Mammary epithelial cell (primary cell): Measurements from ENCODE around the gene BLVRA.

Experiments
- EZH2 ChIP-seq: IDR thresholded peaks from 2 replicates; pipeline ENCODE4 v1.6.1; 2012; ENCODE audit warnings: low read length, inconsistent platforms, borderline replicate concordance
- TF ChIP-seq, protein P1 (sequence below), 2 donors: IDR thresholded peaks in 1 of 2; conservative IDR thresholded peaks in 1 of 2; 2 replicates each; pipeline ENCODE4 v1.5.1; 2011 to 2012; ENCODE audit warnings: inconsistent platforms in 2 of 2, low read length in 2 of 2, mild to moderate bottlenecking in 2 of 2, control low read depth in 1 of 2, low read depth in 1 of 2; ENCODE audit not compliant: insufficient read depth in 1 of 2; ENCODE audit errors: extremely low read depth in 1 of 2

DNA sequence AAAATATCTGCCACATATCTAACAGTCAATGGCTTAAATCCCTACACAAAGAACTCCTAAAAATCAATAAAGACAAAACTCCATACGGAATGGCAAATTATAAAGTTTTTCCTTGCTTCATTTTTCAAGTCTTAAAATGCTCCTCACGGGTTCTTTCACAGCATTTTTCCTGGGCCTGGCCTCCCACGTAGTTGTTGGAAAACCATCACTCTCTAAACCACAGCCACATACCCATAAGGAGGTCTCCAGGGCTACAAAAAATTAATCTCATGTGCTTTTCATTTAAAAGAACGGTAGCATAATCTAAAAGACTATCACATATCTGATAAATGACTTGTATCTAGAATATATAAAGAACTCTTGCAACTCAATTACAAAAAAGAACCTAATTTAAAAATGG is 32.0 kb upstream of the BLVRA start:
- TF ChIP-seq, protein P1, sequence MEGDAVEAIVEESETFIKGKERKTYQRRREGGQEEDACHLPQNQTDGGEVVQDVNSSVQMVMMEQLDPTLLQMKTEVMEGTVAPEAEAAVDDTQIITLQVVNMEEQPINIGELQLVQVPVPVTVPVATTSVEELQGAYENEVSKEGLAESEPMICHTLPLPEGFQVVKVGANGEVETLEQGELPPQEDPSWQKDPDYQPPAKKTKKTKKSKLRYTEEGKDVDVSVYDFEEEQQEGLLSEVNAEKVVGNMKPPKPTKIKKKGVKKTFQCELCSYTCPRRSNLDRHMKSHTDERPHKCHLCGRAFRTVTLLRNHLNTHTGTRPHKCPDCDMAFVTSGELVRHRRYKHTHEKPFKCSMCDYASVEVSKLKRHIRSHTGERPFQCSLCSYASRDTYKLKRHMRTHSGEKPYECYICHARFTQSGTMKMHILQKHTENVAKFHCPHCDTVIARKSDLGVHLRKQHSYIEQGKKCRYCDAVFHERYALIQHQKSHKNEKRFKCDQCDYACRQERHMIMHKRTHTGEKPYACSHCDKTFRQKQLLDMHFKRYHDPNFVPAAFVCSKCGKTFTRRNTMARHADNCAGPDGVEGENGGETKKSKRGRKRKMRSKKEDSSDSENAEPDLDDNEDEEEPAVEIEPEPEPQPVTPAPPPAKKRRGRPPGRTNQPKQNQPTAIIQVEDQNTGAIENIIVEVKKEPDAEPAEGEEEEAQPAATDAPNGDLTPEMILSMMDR (conservative IDR thresholded peaks at IDR 0.05 in 1 of 2, IDR thresholded peaks at IDR 0.05 in 1 of 2; ENCODE audit: extremely low read depth in 1 of 2, insufficient read depth in 1 of 2, low read depth in 1 of 2, low read length in 2 of 2), result no peak
- TF ChIP-seq EZH2, result no peak
